Endometrial microvascular endothelial cells (primary cell): ENCODE data around the gene AKR7A3. TPM values are rescaled to one million over a fixed set of nuclear protein-coding genes. Genes with fewer than 3 reads are reported as not detected.

ENCODE experiments used
- in situ Hi-C: cut with HindIII; loops from 2 replicates; pipeline ENCODE4 v1.10.0; 2017; ENCODE audit warnings: low sequenced_read_pairs, low pct_unique_long_range_greater_than_20kb; ENCODE audit errors: inconsistent ontology term
- total RNA-seq: library from RNA; depleted of rRNA; stranded (reverse); fragments of >200 nt; gene quantifications from one replicate; pipeline ENCODE4 v1.2.3, GENCODE V29; 2015; ENCODE audit errors: inconsistent ontology term

The AKR7A3 gene
- total RNA-seq, 1 donor from 2014 or later, result not detected

DNA sequence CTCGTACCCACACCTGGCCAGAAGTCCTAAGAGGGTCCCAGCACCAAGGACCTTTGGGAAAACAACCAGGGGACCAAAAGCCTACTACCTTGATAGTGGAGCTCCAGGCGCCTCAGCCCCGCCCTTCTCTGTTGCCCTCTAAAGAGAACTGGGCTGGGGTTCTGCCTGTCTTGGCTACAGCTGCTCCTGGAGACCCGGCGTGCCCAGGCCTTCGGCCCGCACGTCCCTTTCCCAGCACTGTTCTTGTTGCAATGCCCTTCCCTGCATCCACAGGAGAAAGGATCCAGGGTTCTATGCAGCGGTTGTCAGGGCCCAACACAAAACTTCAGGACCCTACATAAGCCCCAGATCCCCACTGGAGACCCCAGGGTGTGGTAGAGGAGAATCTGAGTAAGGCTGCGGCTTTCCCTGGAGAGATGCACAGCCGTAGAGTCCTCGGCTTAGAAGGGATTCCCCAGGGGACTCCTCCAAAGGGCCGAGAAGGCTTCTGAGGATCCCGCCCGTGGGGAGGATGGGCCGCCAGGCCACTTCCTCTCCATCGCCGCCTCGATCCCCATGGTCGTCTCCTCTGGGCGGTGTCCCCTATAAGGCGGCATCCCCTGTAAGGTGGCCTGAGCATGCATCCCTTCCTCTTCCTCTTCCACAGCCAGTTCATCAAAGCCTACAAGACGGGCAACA is 35.6 kb upstream of the AKR7A3 start:
- in situ Hi-C loops, result no loop called here

DNA sequence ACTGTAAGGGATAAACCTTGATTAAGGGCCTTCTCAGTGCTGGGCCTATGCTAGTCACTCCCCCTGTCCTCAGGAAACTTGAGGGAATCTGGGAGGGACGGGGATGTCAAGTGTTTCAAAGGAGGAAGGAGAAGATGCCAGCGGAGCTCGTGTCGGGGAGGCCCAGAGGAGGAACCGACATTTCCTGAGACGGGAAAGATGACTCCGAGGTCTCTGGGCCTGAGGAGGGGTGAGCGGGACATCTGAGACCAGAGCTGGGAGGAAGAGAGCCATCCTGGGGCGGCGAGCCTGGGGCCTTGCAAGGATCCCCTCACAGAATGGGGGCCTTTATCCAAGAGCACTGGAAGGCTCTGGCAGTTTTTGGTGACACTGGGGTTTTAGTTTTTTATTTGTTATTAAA is 33.9 kb upstream of the AKR7A3 start:
- in situ Hi-C loops, result no loop called here

DNA sequence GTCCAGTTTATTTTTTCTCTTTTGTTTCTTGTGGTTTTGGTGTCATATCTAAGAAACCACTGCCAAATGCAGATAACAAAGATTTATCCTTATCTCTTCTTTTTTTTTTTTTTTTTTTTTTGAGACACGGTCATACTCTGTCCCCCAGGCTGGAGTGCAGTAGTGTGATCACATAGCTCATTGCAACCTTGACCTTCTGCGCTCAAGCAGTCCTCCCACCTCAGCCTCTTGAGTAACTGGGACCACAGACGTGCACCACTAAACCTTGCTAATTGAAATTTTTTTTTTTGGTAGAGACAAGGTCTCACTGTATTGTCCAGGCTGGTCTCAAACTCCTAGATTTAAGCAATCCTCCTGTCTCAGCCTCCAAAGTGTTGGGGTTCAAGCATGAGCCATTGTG is 32.5 kb upstream of the AKR7A3 start:
- in situ Hi-C loops, result no loop called here

DNA sequence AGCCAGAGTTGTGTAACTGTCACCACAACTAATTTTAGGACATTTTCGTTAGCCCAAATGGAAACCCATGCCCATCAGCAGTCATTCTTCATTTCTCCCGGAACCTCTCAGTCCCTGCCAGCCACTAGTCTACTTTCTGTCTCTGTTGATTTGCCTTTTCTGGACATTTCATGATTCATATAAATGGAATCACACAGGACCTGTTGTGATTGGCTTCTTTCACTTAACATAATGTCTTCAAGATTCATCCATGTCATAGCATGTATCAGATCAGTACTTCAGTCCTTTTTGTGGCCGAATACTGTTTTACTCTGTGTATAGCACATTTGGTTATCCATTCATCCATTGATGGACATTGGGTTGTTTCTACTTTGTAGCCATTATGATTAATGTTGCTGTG is 30.6 kb upstream of the AKR7A3 start:
- in situ Hi-C loops, result no loop called here

DNA sequence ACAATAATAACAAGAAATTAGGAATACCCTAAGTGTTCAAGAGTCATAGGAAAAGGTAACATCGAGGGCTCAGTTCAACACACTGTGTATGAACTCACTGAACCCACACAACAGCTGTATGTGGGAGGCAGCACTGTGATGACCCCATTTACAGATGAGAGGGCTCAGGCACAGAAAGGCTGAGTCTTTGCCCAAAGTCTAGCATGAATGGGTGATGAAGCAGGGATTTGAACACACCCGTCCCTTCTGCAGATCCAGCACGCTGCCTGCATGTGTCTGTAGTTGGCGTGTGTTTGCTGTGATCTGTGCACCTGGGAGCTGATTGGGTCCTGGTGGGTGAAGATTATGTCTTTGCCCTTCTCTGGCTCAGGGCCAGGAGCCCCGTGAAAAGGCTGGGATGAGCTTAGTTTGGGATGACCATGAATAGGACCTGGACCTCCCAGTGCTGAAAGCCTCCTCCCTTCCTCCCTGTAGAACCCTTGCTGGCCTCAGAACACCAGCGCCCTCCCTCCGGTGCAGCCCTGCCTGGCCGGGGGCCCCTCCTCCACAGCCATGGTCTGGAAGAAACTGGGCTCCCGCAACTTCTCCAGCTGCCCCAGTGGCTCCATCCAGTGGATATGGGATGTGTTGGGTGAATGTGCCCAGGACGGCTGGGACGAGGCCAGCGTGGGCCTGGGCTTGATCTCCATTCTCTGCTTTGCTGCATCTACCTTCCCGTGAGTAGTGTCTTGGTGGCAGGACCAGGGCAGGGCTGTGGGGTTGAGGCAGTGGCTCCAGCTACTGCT is 28.7 kb upstream of the AKR7A3 start:
- in situ Hi-C loops, result no loop called here

DNA sequence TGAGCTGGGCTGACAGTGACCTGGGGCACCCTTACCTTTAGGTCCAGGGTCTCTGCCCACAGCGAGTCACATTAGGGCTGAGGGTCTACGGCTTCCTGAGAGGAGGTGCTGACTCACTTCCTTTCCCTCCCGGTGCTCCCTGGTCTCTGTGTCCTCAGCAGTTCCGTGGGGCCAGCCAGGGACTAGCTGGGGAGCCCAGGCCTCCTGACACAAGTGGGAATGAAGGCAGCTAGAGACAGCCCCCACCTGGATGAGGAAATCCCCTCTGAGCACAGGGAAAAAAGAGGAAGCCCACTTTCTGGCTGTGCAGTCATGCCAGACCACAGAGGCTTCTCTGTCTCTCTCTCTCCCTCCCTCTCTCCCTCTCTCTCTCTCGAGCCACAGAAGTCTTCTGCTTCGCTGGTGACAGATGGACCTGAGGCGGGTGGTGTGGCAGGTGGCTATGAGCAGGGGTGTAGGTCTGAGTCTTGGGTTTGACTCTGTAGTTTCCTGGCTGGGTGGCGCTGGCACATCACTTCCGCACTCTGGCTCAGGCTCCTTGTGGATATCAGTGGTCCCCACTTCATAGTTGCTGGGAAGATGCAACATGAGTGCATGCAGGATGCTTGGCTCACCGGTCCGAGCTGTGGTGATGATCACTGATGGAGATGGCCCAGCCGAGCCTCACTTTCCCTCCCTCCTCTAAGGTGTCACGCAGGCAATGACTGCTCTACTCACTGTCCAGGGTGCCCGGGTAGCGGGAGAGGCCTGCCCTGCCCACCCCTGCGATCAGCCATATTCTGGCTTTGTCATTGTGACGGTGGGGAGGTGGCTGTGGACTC is 27.0 kb upstream of the AKR7A3 start:
- in situ Hi-C loops, result no loop called here

DNA sequence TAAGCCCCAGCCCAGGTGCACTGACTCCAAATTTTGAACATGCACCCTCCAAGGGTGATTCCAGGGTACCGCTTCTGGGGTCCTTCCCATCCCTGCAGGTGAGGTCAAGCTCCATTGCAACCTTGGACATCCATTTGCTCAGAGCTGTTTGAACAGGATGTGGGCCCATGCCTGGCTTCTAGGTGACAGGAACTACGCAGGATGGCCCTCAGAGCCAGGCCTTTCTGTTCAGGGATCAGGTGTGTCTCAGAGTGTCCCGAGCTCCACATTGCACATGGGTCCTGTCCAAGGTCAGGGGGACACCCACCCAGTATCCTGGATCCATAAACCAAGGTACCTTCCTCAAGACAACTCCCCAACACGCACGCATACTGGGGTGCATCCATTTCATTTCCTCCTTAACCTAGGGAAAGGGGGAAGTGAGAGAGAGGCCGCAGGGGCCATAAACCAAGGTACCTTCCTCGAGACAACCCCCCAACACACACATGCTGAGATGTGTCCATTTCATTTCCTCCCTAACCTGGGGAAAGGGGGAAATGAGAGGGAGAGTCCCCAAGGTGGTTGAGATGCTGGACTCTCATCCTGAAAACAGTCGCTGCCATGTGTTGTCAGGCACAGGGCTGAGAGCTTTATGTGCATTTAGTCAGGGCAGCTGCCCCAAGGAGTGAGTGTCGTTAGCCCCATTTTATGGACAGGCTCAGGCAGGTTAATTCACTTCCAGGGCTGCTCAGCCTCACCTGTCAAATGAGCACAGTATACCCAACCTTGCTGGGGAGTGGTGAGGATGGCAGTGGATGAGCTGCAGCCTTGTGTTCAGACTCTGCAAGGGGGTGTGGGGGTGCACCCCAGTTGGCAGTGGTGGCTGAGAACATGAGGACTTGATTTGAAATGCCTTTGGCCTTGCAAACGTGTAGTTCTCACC is 25.7 kb upstream of the AKR7A3 start:
- in situ Hi-C loops, result no loop called here

DNA sequence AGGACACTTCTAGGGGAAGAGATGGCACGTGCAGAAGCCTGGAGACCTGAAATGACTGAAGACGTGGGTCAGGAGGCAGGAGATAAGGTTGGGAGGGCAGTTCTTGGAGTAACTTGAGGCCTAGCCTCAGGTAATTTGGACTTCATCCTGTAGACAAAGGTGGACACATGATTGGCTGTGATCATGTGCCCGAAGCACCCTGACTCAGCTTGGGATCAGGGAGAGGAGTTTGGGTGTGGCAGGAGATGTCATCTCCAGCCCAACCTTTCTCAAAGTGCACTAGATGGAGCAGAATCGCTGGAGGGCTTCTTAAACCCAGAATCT is 25.0 kb upstream of the AKR7A3 start:
- in situ Hi-C loops, result no loop called here

DNA sequence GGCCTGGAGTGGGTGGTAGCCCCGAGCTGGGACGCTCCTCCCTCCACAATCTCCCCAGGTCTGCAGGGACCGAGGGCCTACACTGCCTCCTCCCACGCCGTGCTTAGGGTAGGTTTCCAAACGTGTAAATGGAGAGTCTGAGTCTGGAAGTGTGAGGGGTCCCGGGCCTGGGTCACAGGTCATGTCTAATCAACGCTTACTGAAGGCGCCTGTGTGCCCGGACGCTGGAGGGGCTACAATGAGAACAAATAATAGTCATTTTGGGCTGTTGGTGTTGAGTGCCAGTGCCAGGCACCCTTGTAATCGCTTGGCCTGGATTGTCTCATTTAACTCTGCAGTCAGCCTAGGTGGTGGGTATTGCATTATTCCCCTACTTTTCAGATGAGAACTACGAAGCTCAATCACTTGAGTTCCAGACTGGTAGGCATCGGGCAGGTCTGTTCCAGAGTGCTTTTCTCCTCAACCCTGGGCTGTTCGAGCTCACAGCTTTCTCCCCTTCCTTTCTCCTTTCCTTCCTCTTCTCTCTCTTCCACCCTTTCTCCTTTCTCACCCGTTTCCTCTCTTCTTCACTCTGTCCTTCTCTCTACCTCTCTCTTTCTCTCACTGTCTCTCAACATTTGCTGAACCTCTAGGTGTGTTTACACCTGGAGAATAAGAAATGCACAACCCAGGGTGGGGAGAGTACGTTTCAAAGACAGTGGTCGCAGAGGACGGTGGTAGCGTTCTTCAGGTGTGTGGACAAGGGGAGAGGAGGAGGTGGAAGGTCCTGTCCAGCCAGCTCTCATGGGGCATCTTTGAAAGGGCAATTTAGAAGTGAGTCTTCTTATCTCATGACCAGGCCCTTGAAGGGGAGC is 24.4 kb upstream of the AKR7A3 start:
- in situ Hi-C loops, result no loop called here

DNA sequence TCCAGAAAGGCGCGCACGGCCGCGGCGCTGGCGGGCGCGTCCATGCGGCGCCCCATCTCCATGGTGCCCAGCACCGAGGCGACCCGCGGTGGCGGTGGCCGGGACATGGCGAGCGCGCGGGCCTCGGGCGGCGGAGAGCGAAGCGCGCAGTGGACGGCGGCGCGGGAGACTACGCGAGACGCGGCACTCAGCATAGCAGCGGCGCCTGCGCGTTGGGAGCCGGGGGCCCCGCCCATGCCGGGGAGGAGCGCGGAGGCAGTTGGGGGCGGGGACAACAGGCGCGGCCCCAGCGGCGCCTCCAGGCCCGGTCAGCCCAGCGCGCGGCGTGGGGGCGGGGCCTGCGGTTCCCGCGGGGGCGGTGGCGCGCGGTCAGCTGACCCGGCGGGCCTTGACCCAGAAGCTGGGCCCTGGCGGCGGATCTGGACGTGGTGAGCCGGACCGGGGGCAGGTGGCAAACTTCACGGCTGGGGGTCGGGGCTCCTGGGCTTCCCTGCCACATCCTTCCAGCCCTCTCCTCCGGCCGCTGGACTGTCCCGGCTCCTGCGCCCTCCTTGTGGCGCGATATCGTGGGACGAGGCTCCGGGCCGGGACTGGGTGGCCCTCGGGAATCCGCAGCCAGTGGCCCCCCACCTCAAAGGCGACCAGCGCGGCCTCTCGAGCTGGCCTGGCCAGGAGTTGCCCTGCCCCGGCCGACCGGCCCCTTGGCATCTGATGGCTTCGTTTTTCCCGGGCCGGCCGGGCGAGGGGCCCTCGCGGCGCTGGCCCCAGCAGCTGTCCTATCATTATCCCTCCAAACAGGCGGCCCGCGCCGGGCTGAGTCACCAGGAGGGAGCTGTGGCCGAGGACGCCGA is 23.6 kb upstream of the AKR7A3 start, which contains the start of the genes AKR7A2 and SLC66A1:
Gene AKR7A2, minus strand, starts transcription at position 214 of the 851 bp plus-strand sequence. Its CDS starts 20 bp downstream, at position 194.
Gene SLC66A1, plus strand, starts transcription at position 396 of the 851 bp plus-strand sequence. CDS start 5,352 bp downstream, outside the sequence.
- in situ Hi-C loops, result no loop called here

DNA sequence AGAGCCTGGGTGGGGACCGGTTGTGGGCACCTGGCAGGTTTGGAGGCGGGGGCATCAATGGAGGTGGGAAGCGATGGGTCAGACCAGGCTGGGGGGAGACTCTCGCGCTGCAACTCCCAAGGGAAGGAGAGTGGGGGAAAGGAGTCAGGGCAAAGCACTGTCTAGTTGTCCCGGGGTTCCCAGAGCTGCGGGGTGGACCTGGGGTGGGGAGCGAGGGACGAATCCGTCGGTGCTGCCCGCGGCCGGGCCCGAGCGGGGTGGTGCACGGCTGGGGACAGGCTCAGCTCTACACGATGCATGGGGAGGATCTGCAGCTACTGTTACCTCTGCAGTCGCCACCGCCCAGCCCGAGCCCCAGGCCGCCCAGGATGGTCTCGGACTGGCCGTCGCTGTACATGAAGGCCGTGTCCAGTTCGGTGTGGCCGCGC is 22.9 kb upstream of the AKR7A3 start:
- in situ Hi-C loops, result no loop called here

DNA sequence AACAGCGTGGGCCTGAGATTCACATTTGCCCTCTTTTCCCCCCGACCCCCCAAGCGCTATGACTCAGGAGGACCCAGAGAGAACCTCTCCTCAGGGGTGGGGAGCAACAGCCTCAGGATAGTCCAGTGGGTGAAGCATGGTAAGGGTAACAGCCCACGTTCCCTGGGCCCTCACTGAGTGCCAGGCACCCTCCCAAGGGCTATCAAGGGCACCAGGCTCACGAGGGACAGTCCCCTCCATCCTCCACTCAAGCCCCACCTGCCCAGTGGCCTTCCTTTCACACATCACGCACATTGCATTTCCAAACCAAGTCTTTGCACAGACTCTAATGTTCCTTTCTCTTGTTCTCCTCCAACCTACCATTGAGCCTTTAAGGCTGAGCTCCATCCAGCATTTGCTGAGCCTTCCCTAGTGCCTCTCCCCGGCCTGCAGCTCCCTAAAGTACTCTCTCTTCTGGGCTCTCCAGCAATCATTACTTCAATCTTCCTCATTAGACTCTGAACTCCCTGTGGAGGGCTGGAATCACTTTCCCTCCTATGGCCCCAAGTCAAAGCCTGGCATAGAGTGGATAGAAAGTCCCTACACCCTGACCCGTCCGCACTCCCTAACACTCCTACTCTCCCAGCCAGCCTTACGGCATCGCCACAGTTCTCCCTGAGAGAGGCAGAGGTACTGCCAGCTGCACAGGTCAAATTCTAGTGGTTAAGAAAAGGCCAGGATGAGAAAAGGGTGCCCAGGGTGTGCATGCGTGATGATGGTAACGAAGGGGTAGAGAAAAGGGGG is 22.3 kb upstream of the AKR7A3 start:
- in situ Hi-C loops, result no loop called here

DNA sequence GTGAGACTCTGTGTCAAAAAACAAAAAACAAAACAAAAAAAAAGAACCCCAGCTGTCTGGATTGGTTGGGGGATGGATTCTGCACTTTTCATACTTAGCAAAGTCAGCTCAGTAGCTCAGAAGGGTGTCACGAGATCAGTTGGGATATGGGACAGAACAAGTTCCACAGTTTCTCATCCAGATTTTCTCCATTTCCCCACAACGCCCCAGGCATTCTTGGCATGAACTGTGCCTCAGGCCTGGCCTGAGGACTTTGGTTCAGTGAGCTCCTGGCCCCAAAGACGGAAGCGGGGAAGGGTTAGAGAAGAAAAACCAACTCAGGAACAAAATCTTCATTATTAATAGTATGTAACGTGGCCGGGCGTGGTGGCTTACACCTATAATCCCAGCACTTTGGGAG is 21.5 kb upstream of the AKR7A3 start:
- in situ Hi-C loops, result no loop called here

DNA sequence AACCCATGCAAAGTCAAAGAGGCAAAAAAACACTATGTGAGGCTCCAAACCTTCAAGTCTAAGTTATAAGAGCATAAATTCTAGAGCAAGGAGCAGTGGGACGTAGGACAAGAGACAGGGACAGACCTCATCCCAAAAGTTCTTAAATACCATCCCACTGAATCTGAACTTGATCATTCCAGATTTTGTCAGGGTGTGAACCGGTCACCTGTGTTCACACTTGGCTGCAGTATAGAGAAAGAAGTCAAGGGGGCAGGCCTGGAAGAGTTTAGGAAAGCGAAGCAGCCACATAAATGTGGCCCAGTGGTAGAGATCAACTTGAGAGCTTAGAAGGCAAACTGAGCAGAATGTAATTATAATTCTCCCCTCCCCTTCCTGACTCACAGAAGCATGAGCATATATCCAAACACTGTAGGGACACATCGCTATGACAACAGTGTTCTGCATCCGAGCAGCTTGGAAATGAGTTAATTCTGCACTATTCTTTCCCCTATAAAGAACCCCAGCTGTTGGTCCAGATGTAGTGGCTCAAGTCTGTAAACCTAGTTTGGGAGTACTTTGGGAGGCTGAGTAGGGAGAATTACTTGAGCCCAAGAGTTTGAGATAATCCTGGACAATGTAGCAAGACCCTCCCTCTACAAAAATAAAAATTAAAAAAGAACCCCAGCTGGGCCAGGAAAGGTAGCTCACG is 20.7 kb upstream of the AKR7A3 start:
- in situ Hi-C loops, result no loop called here

DNA sequence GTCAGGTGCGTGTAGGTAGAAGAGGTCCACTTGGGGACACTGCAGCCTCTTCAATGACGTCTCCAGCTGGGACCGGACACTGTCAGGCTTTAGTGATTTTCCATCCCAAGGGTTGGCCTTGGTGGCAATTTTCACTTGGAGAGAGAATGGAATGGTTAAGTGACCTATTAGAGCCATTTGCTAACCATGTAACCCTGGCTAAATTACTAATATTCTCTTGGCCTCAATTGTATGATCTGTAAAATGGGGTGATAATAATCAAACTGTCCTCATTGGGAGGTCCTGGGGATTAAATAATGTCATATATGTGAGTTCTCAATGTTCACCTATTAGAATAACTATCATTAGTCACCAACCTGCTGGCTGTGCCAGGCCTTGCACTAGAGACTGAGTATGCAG is 19.9 kb upstream of the AKR7A3 start:
- in situ Hi-C loops, result no loop called here
